Measurements from ENCODE around the gene OR9A4. TPM values are rescaled to one million over a fixed set of nuclear protein-coding genes. Genes with fewer than 3 reads are reported as not detected.

Gene OR9A4
- total and polyA plus RNA-seq, 2 donors from 2014 or later, result 0.22 TPM; not detected in 1

DNA sequence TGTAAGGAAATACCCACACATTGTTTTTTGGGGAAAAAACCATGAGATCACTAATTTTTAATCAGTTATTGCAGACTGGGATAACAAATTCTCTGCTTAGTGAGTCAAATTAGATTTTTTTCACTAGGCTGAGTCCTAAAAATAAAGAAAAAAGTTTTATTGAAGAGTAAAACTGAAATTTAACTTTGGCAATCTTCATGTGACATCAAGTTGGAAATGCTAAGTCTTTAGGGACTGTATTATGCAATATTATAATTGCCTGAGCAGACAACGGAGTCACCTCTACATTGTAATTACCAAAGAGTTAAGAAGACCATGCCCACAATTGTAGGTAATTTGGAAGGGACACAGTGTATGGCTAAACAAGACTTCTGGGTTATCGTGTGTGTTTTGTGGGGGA lies 32.8 kb downstream of the OR9A4 start:
- H3K36me3 ChIP-seq (ENCODE audit: control insufficient read depth in 2 of 3, insufficient read depth in 3 of 3, low read length in 3 of 3), result no peaks in the 10 kb centered on the region
- FAIRE-seq (no peak), DNase-seq (no peak)
- intact Hi-C loops (cut with DNase I), result no loop called here
- H3K9ac ChIP-seq (ENCODE audit: low read length in 3 of 3), result no peak overlapping the region
- H3K4me1 ChIP-seq (ENCODE audit: control insufficient read depth in 2 of 3, insufficient read depth in 2 of 3, low read depth in 1 of 3, low read length in 3 of 3), result no peaks in the 10 kb centered on the region
- H3K27ac ChIP-seq (ENCODE audit: low read depth in 2 of 2, low read length in 2 of 2), result no peak overlapping the region
- TF ChIP-seq, protein P1, sequence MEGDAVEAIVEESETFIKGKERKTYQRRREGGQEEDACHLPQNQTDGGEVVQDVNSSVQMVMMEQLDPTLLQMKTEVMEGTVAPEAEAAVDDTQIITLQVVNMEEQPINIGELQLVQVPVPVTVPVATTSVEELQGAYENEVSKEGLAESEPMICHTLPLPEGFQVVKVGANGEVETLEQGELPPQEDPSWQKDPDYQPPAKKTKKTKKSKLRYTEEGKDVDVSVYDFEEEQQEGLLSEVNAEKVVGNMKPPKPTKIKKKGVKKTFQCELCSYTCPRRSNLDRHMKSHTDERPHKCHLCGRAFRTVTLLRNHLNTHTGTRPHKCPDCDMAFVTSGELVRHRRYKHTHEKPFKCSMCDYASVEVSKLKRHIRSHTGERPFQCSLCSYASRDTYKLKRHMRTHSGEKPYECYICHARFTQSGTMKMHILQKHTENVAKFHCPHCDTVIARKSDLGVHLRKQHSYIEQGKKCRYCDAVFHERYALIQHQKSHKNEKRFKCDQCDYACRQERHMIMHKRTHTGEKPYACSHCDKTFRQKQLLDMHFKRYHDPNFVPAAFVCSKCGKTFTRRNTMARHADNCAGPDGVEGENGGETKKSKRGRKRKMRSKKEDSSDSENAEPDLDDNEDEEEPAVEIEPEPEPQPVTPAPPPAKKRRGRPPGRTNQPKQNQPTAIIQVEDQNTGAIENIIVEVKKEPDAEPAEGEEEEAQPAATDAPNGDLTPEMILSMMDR (IDR thresholded peaks at IDR 0.05; ENCODE audit: borderline replicate concordance, extremely low read depth, insufficient read depth), result no peak
- no peaks in the 10 kb centered on the region for H3K9me3 ChIP-seq (ENCODE audit: control insufficient read depth in 2 of 3, insufficient read depth in 1 of 3, low read length in 3 of 3)
- H3K4me3 ChIP-seq (ENCODE audit: low read length in 3 of 3), result no peak overlapping the region
- H3K27me3 ChIP-seq (ENCODE audit: control insufficient read depth, insufficient read depth, low read length), result no peaks in the 10 kb centered on the region

DNA sequence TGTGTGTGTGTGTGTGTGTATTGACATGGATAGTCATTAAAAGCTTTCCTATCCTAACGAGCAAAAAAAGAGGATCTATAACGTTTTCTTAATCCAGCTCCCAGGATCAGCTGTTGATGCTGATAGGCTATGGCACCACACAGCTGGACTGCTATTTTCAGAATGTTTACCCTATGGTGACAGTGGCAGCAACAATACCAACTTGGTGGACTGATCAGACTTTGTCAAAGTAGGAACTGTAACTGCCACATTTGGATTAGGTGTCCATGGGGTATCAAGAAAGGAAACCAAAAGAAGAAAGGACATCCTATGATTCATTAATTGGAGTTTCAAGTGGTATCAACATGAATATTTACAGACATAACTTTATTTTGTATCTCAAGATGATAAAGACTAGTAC lies 33.3 kb downstream of the OR9A4 start:
- no peaks in the 10 kb centered on the region for H3K27me3 ChIP-seq (ENCODE audit: control insufficient read depth, insufficient read depth, low read length)
- no peaks in the 10 kb centered on the region for H3K36me3 ChIP-seq (ENCODE audit: control insufficient read depth in 2 of 3, insufficient read depth in 3 of 3, low read length in 3 of 3)
- intact Hi-C loops (cut with DNase I), result no loop called here
- DNase-seq, result no peak
- no peak for FAIRE-seq
- H3K27ac ChIP-seq (ENCODE audit: low read depth in 2 of 2, low read length in 2 of 2), result no peak overlapping the region
- TF ChIP-seq, protein P1 (IDR thresholded peaks at IDR 0.05; ENCODE audit: borderline replicate concordance, extremely low read depth, insufficient read depth), result no peak
- H3K4me1 ChIP-seq (ENCODE audit: control insufficient read depth in 2 of 3, insufficient read depth in 2 of 3, low read depth in 1 of 3, low read length in 3 of 3), result no peaks in the 10 kb centered on the region
- H3K9me3 ChIP-seq (ENCODE audit: control insufficient read depth in 2 of 3, insufficient read depth in 1 of 3, low read length in 3 of 3), result no peaks in the 10 kb centered on the region
- H3K9ac ChIP-seq (ENCODE audit: low read length in 3 of 3), result no peak overlapping the region
- H3K4me3 ChIP-seq (ENCODE audit: low read length in 3 of 3), result no peak overlapping the region

DNA sequence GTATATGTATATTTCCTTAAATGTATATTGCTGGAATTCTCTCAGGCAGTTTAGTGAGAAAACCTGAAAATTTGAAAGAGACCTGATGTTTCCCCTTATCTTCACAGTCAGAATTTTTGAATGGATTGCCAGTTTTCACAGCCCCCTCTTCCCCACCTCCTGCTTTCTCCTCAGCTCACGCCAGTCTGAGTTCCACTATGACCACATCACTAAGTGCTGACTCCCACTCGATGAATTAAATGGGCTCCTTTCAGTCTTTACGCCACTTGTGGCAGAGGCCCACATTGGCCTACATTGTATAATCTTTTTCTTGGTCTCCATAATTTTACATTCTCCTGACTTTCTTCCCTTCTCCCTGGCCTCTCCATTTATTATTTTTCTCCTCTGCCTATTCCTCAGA lies 33.7 kb downstream of the OR9A4 start:
- TF ChIP-seq, protein P1 (IDR thresholded peaks at IDR 0.05; ENCODE audit: borderline replicate concordance, extremely low read depth, insufficient read depth), result no peak
- intact Hi-C loops (cut with DNase I), result no loop called here
- H3K27me3 ChIP-seq (ENCODE audit: control insufficient read depth, insufficient read depth, low read length), result no peaks in the 10 kb centered on the region
- FAIRE-seq, result no peak
- no peaks in the 10 kb centered on the region for H3K4me1 ChIP-seq (ENCODE audit: control insufficient read depth in 2 of 3, insufficient read depth in 2 of 3, low read depth in 1 of 3, low read length in 3 of 3)
- H3K27ac ChIP-seq (ENCODE audit: low read depth in 2 of 2, low read length in 2 of 2), result no peak overlapping the region
- H3K9ac ChIP-seq (ENCODE audit: low read length in 3 of 3), result no peak overlapping the region
- no peaks in the 10 kb centered on the region for H3K9me3 ChIP-seq (ENCODE audit: control insufficient read depth in 2 of 3, insufficient read depth in 1 of 3, low read length in 3 of 3)
- DNase-seq, result no peak
- H3K36me3 ChIP-seq (ENCODE audit: control insufficient read depth in 2 of 3, insufficient read depth in 3 of 3, low read length in 3 of 3), result no peaks in the 10 kb centered on the region
- no peak overlapping the region for H3K4me3 ChIP-seq (ENCODE audit: low read length in 3 of 3)

DNA sequence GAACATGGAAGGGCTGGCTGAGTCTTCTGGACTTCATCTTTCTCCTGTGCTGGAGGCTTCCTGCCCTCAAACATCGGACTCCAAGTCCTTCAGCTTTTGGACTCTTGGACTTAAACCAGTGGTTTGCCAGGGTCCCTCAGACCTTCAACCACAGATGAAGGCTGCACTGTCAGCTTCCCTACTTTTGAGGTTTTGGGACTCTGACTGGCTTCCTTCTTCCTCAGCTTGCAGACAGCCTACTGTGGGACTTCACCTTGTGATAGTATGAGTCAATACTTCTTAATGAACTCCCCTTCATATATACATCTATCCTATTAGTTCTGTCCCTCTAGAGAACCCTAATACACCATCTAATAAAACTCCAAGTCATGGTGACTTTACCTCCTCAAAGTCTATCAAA lies 34.6 kb downstream of the OR9A4 start:
- H3K27me3 ChIP-seq (ENCODE audit: control insufficient read depth, insufficient read depth, low read length), result no peaks in the 10 kb centered on the region
- no peak for DNase-seq

More for the DNA sequence above, 34.6 kb downstream of the OR9A4 start:
- Histone ChIP-seq H3K9ac (ENCODE audit: low read length in 3 of 3) (no peak overlapping the region), H3K27ac (ENCODE audit: low read depth in 2 of 2, low read length in 2 of 2) (no peak overlapping the region), H3K9me3 (ENCODE audit: control insufficient read depth in 2 of 3, insufficient read depth in 1 of 3, low read length in 3 of 3) (no peaks in the 10 kb centered on the region), H3K4me1 (ENCODE audit: control insufficient read depth in 2 of 3, insufficient read depth in 2 of 3, low read depth in 1 of 3, low read length in 3 of 3) (no peaks in the 10 kb centered on the region), H3K4me3 (ENCODE audit: low read length in 3 of 3) (no peak overlapping the region), H3K36me3 (ENCODE audit: control insufficient read depth in 2 of 3, insufficient read depth in 3 of 3, low read length in 3 of 3) (no peaks in the 10 kb centered on the region)
- TF ChIP-seq, protein P1 (IDR thresholded peaks at IDR 0.05; ENCODE audit: borderline replicate concordance, extremely low read depth, insufficient read depth), result no peak
- intact Hi-C loops (cut with DNase I), result no loop called here
- FAIRE-seq, result no peak
